ENCODE results near the gene PCDHGC5. TPM values are rescaled to one million over a fixed set of nuclear protein-coding genes. Genes with fewer than 3 reads are reported as not detected.

The PCDHGC5 gene
- total and polyA plus RNA-seq, 2 experiments from 2014 or later: 0.16 to 1.5 TPM

GRCh38 chr5:141529873-141530272, 41.0 kb downstream of the PCDHGC5 start:
- Mint-ChIP-seq H3K9me3 (no peaks in the 10 kb centered on the region), H3K36me3 (ENCODE audit: low read depth) (peaks cover 47% of the 10 kb centered on the region), H3K27ac (no peak overlapping the region), H3K4me1 (peaks cover 14% of the 10 kb centered on the region), H3K4me3 (no peak overlapping the region), H3K27me3 (ENCODE audit: insufficient read depth, low read depth, poor library complexity) (no peaks in the 10 kb centered on the region)
- Histone ChIP-seq H4K20me1 (replicated peaks; ENCODE audit: insufficient read depth) (no peaks in the 10 kb centered on the region), H3K36me3 (ENCODE audit: insufficient read depth) (peaks cover 26% of the 10 kb centered on the region), H3K27me3 (ENCODE audit: insufficient read depth) (no peaks in the 10 kb centered on the region), H3K27ac (ENCODE audit: low read depth) (no peak overlapping the region), H3K79me2 (replicated peaks; ENCODE audit: insufficient read depth) (no peaks in the 10 kb centered on the region), H2AFZ (no peak overlapping the region), H3K4me1 (ENCODE audit: insufficient read depth) (peaks cover 7% of the 10 kb centered on the region), H3K9me2 (ENCODE audit: insufficient read depth) (no peaks in the 10 kb centered on the region), H3F3A (replicated peaks; ENCODE audit: low read depth) (peaks cover 9% of the 10 kb centered on the region; the same call in 1 of the 2 replicates), H3K4me2 (no peak overlapping the region), H3K4me3 (no peak overlapping the region)
- DNase-seq (ENCODE audit: low spot score) (no peak), ATAC-seq (no peak)
- TF ChIP-seq CREB1 (CRISPR knock-in tag; IDR thresholded peaks at IDR 0.05; ENCODE audit: low read depth) (no peak), REST (IDR thresholded peaks at IDR 0.05; ENCODE audit: unreplicated experiment) (no peak), ZNF462 (CRISPR knock-in tag; IDR thresholded peaks at IDR 0.05) (no peak)
